Naive thymus-derived CD8-positive, alpha-beta T cell (primary cell): ENCODE measurements around the gene STX4. TPM values are rescaled to one million over a fixed set of nuclear protein-coding genes. Genes with fewer than 3 reads are reported as not detected.

Experiments
- polyA plus RNA-seq, 3 donors: library from polyadenylated mRNA; unstranded; fragments of 300-500 nt; fragmentation: Illumina TruSeq; gene quantifications; one replicate each; pipeline ENCODE4 v1.2.3, GENCODE V29; 2021
- total RNA-seq, 8 experiments: library from RNA in 2 of 8; stranded (reverse) in 2 of 8; gene quantifications; one replicate each; pipeline ENCODE4 v1.2.3 and lab custom pipeline; 2021 to 2026

The STX4 gene
- total and polyA plus RNA-seq, 5 experiments from 2014 or later = 23.2 to 100 (median 31.3) TPM

Other genes with a start within 250 kb of the STX4 start
- gene ZNF629, start 246.4 kb upstream of the STX4 start, total RNA-seq = 1 to 10 TPM; 9.3 to 10.0 TPM
- 1 to 10 TPM in 1 of 3 donors, under 1 TPM in 2; 0.17 to 2.5 (median 0.91) TPM for gene ZNF629, start 246.4 kb upstream of the STX4 start, polyA plus RNA-seq
- gene BCL7C, start 139.5 kb upstream of the STX4 start, total RNA-seq = 10 to 100 TPM; 24.2 to 24.6 TPM
- 10 to 100 TPM; 33.9 to 38.8 (median 34.7) TPM for gene BCL7C, start 139.5 kb upstream of the STX4 start, polyA plus RNA-seq
- 1 to 10 TPM; 1.0 to 1.3 TPM for gene CTF1, start 136.9 kb upstream of the STX4 start, total RNA-seq
- under 1 TPM in 1 of 3 donors, not detected in 2; 0.14 TPM for gene CTF1, start 136.9 kb upstream of the STX4 start, polyA plus RNA-seq
- 10 to 100 TPM; 13.1 to 16.8 TPM for gene FBXL19, start 110.0 kb upstream of the STX4 start, total RNA-seq
- under 1 TPM; 0.06 to 0.29 (median 0.16) TPM for gene FBXL19, start 110.0 kb upstream of the STX4 start, polyA plus RNA-seq
- 10 to 100 TPM; 18.6 to 20.8 TPM for gene ORAI3, start 84.5 kb upstream of the STX4 start, total RNA-seq
- gene ORAI3, start 84.5 kb upstream of the STX4 start, polyA plus RNA-seq = 10 to 100 TPM; 15.2 to 16.0 (median 15.5) TPM
- gene SETD1A, start 75.8 kb upstream of the STX4 start, total RNA-seq = 10 to 100 TPM; 39.5 to 44.3 TPM
- gene SETD1A, start 75.8 kb upstream of the STX4 start, polyA plus RNA-seq = 1 to 10 TPM in 1 of 3 donors, under 1 TPM in 2; 0.35 to 2.0 (median 0.77) TPM
- 1 to 10 TPM; 1.2 to 1.9 TPM for gene HSD3B7, start 48.4 kb upstream of the STX4 start, total RNA-seq
- under 1 TPM in 2 of 3 donors, not detected in 1; 0.07 to 0.08 TPM for gene HSD3B7, start 48.4 kb upstream of the STX4 start, polyA plus RNA-seq
- gene STX1B, start 22.9 kb upstream of the STX4 start, total RNA-seq = 1 to 10 TPM; 2.9 to 3.9 TPM
- under 1 TPM in 2 of 3 donors, not detected in 1; 0.07 to 0.49 TPM for gene STX1B, start 22.9 kb upstream of the STX4 start, polyA plus RNA-seq
- 10 to 100 TPM; 11.7 to 13.7 TPM for gene ZNF668, start 40.7 kb downstream of the STX4 start, total RNA-seq
- gene ZNF668, start 40.7 kb downstream of the STX4 start, polyA plus RNA-seq = 1 to 10 TPM; 4.2 to 9.1 (median 7.5) TPM
- gene ZNF646, start 40.9 kb downstream of the STX4 start, total RNA-seq = 10 to 100 TPM; 33.2 to 35.7 TPM
- 1 to 10 TPM; 2.8 to 9.1 (median 4.0) TPM for gene ZNF646, start 40.9 kb downstream of the STX4 start, polyA plus RNA-seq
- 10 to 100 TPM; 11.1 to 11.4 TPM for gene PRSS53, start 55.4 kb downstream of the STX4 start, total RNA-seq
- gene PRSS53, start 55.4 kb downstream of the STX4 start, polyA plus RNA-seq = under 1 TPM; 0.49 to 0.54 (median 0.51) TPM
- gene VKORC1, start 61.2 kb downstream of the STX4 start, total RNA-seq = 10 to 100 TPM; 42.0 to 47.8 TPM
- 100 to 1,000 TPM in 1 of 3 donors, 10 to 100 TPM in 2; 98.2 to 109 (median 99.1) TPM for gene VKORC1, start 61.2 kb downstream of the STX4 start, polyA plus RNA-seq
- gene BCKDK, start 74.8 kb downstream of the STX4 start, total RNA-seq = 10 to 100 TPM; 17.1 to 19.7 TPM
- 10 to 100 TPM; 20.8 to 30.8 (median 23.4) TPM for gene BCKDK, start 74.8 kb downstream of the STX4 start, polyA plus RNA-seq
- gene KAT8, start 84.1 kb downstream of the STX4 start, total RNA-seq = 100 to 1,000 TPM; 118 to 123 TPM
- 10 to 100 TPM; 58.0 to 90.5 (median 67.4) TPM for gene KAT8, start 84.1 kb downstream of the STX4 start, polyA plus RNA-seq
- gene PRSS8, start 102.2 kb downstream of the STX4 start, total RNA-seq = not detected
- not detected for gene PRSS8, start 102.2 kb downstream of the STX4 start, polyA plus RNA-seq
- under 1 TPM; 0.63 to 0.83 TPM for gene PRSS36, start 116.5 kb downstream of the STX4 start, total RNA-seq
- gene PRSS36, start 116.5 kb downstream of the STX4 start, polyA plus RNA-seq = 1 to 10 TPM in 2 of 3 donors, under 1 TPM in 1; 0.79 to 3.5 (median 1.4) TPM
- gene FUS, start 146.6 kb downstream of the STX4 start, total RNA-seq = 100 to 1,000 TPM; 607 to 637 TPM
- 100 to 1,000 TPM; 118 to 163 (median 149) TPM for gene FUS, start 146.6 kb downstream of the STX4 start, polyA plus RNA-seq
- gene PYCARD, start 169.2 kb downstream of the STX4 start, total RNA-seq = 10 to 100 TPM; 22.0 to 22.2 TPM
- gene PYCARD, start 169.2 kb downstream of the STX4 start, polyA plus RNA-seq = 10 to 100 TPM; 39.3 to 65.2 (median 39.7) TPM
- gene TRIM72, start 180.6 kb downstream of the STX4 start, total RNA-seq = not detected
- not detected for gene TRIM72, start 180.6 kb downstream of the STX4 start, polyA plus RNA-seq
- not detected for gene PYDC1, start 183.6 kb downstream of the STX4 start, total RNA-seq
- not detected for gene PYDC1, start 183.6 kb downstream of the STX4 start, polyA plus RNA-seq
- gene ITGAM, start 226.4 kb downstream of the STX4 start, total RNA-seq = 1 to 10 TPM; 1.5 to 1.8 TPM
- 1 to 10 TPM in 1 of 3 donors, under 1 TPM in 2; 0.21 to 6.5 (median 0.77) TPM for gene ITGAM, start 226.4 kb downstream of the STX4 start, polyA plus RNA-seq